Left lobe of liver (tissue), 2 donors: ENCODE measurements around the gene C2CD2. TPM values are rescaled to one million over a fixed set of nuclear protein-coding genes. Genes with fewer than 3 reads are reported as not detected.
A peak's percentile ranks its signal among the peaks of the same experiment; 100 is the strongest.

Source experiments
- ATAC-seq: fragments of 200-7000 bp; cut with Tn5 transposase; one replicate; pipeline ENCODE4 v1.9.1; 2020; ENCODE audit warnings: mild to moderate bottlenecking, moderate library complexity
- DNase-seq: peaks from one replicate; pipeline ENCODE4 v3.0.0-alpha.2; 2020; ENCODE audit warnings: low spot score
- total RNA-seq: library from RNA; stranded (reverse); gene quantifications from one replicate; pipeline ENCODE4 v1.2.1, GENCODE V29; 2021
- donor health status: DM: no; HTN: no; CAD: no; lungs with moderate emphysema.
- donor health status: DM: no; HTN: yes; CAD: no.

Gene C2CD2
- total RNA-seq, 1 donor from 2014 or later, result 10.5 TPM

DNA sequence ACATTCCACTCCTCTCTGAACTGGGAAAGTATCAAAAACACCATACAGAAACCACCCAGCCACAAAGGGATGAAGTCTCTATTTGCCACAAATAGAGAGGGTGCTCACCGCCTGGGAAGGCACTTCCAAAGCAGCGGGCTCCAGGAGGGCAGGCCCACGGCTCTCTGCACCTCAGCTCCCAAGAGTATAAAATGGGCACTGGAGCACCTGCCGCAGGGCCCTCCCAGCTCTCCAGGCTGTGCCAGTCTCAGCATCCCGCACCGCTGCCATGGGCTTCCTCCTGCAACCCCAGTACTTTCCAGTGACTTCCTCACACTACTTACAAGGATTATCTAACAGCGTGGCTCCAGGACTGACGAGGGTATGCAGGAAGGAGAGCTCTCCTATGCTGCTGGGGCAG is 14.4 kb downstream of the C2CD2 start:
- ATAC-seq (no peak), DNase-seq (no peak)

DNA sequence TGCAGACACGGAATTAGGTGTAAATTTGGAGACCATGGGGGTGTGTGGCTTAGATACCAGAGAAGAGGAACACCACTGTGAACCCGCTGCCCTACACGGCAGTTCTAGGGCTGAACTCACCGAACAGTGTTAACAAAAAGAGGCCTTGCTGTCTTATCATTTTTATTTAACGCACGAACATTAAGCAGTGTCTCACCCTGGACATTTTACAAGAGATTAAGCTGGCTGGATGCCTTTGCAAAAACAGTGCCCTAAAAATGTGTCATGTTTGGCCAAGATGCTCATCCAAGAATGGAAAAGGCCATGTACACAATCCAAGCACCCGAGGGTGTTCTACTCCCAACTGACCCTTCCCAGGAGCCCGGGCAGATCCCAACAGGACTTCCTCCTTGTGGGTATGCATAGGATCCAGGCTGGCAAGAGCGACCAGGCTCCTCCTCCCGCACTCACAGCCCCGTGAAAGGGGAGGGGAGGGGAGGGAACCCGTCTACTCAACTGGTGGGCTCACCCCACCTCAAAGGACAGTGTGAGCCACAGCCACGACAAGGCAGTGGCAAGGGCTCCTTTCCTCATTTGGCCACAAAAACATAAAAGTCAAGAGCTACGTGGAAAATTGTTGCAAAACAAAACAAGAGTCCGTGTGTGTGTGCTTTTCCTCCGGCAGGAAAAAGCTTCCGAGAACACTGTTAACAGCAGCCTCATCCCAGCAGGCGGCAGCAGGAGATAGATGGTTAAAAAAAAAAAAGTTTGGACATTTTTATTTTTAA is 20.3 kb downstream of the C2CD2 start:
- ATAC-seq, result peak; percentile 36
- DNase-seq, result peak; percentile 47

DNA sequence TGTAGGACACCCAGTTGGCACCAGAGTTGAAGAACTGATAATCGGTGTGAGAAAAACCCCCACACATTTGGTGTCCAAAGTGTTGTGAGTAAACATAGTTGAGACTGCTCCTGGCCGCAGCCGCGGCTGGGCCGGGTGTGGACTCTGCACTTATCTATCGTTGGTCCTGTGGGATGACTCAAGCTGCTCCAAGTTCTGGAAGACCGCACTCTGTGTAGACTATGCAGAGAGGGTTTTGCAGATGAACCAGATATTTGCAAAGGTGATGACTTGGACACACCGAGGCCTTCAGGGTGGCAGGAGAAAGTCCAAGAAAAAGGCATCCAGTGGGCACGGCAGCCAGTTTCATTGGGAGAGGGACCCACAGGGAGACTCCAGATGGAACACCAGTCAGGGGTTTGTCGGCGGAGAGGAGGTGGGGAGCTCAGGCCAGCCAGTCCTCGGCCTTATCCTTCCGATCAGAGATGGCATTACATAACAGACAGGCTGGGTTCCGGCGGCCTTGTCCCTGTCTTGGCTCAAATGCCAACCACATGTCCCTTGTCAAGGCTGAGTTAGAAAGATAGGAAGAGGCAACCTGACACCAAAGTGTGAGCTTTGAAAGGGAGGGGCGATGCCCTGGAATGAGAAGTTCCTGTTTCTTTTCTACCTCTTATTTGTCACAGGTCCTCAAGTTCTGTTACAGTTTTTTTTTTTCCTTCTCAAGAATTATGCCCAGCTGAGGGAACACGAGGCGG is 21.1 kb downstream of the C2CD2 start:
- ATAC-seq (peak; percentile 77), DNase-seq (peak; percentile 50)

DNA sequence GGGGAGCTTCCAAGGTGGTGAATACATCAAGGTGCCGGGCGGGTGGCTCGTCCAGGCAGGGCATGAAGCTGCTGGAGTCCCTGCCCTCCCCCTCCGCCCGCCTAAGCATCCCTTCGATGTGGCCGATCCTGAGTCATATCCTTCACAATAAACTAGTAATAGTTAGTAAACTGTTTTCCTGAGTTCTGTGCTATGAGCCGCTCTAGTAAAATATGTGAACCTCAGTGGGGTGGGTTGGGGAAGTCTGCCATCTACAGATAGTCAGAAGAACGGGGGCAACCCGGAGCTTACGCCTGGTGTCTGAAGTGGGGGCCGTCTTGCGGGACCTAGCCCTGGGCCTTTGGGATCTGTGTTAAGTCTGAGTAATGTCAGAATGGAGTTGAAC is 21.6 kb downstream of the C2CD2 start:
- DNase-seq (no peak), ATAC-seq (no peak)

DNA sequence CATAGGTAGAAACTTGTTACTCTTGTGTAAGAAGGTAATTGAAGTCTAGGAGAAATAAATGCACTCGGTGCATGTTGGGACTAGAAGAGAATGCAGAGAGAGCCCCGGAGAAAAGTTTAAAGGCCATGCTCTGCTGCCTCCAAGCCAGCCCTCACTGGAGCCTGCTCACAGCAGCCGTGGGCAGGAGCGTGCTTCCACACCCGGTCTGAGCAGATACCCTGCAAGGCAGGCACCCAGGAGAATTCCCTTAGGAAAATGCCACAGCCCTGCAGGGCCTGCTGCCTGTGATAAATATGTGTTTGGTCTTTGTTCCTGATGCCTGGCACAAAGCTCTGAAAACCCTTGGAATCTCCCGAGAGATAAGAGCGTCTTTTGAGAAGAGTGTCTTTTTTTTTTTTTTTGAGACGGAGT is 22.8 kb downstream of the C2CD2 start:
- no peak for DNase-seq

DNA sequence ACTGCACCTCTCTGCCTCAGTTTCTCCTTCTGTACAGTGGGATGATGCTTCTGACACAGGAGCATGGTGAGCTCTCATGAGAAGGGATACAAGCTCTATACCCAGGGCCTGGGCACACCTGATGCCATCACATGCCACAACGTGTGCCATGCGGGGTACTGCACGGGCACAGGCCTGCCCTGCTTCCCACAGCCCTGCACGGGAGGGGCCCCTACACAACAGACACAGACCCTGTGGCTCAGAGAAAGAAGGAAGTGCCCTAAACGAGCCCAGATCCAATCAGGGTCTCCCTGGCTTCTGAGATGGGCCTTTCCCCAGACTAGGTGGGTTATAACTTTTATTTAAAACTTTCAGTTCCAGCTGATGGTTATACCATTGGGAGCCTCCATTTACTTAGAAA is 24.6 kb downstream of the C2CD2 start:
- ATAC-seq (no peak), DNase-seq (no peak)

More for the DNA sequence above, 22.8 kb downstream of the C2CD2 start:
- ATAC-seq, result no peak

DNA sequence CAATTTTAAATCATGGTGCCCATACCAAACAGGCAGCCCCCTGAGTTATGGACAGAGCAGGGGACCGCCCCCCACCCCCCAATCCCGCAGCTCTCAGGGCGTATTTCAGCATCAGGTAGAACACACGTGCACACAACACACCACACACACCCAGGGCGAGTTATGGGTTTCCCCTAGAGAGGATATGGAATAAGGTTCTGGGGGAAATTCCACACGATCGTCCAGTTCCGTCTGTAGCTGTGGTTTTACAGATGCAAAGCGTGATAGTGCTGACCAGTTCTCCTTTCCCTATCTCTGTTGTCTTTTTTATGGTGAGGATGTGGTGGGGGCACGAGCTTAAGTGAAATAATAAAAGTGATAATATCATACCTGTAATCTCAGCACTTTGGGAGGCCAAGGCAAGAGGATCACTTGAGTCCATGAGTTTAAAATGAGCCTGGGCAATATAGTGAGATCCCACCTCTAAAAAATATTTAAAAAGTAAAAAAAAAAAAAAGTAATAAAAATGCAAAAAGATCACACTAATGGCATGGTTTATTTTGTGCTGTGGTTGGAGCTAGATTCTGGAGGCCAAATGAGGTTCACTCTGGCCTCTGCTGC is 25.1 kb downstream of the C2CD2 start:
- ATAC-seq, result no peak
- DNase-seq, result no peak

DNA sequence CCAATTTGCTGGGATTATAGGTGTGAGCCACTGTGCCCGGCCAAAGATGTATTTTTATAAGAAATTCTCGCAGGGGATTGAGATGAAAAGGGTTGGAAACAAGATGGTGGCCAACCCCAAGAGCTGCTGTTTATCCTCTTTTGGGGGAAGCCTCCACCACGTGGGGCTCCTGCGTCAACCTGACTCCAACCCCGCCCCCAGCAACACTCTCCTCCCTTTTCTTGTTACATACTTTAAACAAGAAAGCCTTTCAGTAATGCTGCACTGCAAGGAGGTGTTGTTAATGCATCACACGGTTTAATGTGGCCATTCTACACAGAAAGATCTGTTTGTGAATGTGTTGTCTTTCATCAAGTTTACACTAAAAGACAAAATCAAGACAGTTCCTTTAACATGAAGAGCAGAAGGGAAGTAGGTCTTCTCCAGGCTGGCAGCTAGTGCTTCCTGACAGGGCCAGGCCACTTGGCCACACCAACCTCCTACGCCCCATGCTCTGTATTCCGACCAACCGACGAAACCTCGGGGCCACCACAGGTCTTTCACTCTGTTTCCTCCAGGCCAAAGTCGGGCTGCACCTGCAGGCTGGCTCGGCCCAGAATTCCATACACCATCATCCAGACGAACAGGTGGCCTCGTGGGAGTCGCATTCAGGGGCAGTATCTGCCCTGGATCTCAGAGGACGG is 25.9 kb downstream of the C2CD2 start:
- no peak for ATAC-seq
- DNase-seq, result no peak

DNA sequence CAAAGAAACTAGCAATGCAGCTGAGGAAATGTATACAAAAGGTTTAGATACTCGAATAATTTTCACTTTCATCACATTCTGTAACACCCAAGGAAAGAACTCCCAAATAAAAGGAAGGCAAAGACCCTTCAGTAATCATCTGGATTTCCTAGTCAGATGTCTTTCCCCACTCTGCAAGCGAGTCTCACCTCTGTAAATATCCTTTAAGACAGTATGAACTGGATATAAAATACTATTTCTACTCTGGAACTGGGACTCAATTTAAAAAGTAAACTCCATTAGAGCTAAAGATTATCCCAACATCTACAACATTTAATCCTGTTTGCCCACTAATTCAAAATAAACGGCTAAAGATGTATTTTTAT is 27.0 kb downstream of the C2CD2 start:
- ATAC-seq (no peak), DNase-seq (no peak)

DNA sequence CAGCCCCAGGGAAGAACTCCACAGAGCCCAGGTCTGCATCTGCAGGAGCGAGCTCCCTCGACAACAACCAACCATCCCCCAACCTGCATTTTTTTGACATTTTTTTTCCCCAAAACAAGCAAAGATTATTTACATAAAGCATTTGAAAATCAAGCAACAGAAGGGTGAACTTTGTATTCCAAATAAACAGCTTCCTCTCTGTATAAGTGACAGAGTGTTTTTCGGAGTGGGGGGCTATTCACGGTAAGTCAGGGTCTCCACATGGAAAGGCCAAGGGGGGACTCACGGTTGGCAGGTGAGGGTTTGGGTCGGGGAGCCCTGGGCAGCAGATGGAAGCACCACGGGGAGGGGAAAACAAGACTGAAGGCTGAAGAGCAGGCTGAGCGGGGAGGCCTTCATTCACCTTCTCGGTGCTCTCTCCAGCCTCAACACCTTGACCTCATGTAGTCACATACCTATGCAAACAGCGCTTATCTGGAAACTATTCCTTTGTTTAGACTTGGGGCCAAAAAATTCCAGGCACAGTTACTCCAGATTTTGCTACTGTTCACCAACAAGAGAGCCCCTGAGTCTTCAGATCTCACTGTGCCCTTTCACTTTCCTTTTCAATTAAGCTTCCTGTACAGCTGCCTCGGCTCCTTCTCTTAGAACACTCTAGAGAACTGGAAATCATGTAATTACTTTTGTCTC is 27.6 kb downstream of the C2CD2 start:
- ATAC-seq (peak; percentile 84), DNase-seq (no peak)

DNA sequence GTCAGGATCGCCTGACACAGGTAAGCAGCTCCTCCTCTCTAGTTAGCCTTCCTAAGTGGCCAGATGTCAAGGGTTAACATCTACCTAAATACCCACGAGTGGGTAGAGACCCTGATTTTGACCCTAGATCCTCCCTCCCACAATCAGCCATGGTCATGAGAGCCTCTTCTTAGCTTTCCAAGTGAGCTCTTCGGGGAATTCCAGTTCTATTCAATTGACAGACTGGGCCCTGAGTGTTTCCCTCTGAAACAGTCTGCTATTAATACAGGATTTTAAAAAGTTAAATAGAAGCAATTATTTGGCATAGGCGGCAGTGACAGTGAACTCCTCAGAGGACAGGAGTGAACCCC is 28.1 kb downstream of the C2CD2 start:
- peak; percentile 3 for ATAC-seq
- no peak for DNase-seq

DNA sequence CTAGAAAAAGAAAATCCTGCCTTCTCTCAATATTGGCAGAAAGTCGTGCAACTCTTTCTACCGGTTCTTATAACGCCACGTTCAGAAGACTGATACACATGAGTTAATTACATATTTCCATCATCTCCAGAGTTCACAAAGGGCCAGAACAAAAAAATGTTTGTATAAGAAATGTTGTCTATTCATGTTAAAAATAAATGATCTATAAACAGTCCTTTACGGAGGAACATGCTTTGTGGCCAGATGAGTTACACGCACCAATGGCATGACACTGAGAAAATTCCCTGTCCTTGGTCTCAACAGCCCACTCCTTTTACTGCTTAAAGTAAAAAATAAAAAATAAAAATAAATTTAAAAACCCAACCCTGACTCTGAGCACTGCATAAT is 29.5 kb downstream of the C2CD2 start:
- no peak for DNase-seq
- ATAC-seq, result peak; percentile 2

DNA sequence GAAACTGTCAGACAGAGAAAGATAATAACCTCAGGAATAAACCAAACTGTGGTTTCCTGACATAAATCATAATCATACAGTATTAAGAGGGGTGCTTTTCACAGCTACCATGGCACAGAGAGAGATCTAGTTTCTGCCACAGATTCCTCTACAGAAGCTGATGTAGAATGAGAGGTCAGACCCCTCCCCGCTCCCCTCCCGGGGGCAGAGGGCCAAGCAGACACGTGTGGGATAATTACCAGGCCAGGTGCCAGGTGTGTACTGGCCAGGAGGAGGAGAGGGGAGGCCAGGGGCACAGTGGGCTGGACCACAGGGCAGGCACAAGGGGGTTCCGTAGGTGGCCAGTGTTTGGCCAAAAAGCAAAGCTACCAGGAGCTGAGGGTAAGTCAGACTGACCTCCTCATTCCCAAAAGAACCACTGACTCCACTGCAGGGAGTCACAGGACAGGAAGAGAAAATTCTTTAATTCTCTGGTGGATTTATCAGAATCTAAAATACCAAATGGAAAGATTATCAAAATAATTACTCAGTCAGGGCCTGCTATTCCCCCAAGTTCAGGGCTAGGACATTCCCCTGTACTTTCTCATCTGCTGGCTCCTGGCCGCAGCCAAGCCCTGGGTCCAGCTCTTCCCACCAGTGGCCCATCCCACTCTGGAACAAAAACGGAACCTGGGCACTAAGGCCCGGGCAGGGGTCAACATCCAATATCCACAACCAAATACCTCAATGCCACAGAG is 30.0 kb downstream of the C2CD2 start:
- ATAC-seq (peak; percentile 77), DNase-seq (peak; percentile 64)

DNA sequence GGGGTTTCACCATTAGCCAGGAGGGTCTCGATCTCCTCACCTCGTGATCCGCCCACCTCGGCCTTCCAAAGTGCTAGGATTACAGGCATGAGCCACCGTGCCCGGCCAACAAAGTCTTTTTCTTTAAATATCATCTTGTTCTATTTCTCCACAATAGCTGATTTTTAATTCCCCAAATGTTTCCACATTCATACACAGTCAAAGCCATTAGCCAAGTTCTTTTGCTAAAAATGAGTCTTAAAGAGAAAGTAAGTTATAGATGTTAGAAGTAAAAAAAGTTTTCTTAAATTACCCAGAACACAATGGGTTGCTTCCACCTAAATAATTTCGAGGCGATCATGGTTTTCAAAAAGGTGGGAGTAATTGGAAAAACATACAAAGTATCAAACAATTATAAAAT is 30.6 kb downstream of the C2CD2 start:
- DNase-seq, result no peak
- ATAC-seq, result no peak

DNA sequence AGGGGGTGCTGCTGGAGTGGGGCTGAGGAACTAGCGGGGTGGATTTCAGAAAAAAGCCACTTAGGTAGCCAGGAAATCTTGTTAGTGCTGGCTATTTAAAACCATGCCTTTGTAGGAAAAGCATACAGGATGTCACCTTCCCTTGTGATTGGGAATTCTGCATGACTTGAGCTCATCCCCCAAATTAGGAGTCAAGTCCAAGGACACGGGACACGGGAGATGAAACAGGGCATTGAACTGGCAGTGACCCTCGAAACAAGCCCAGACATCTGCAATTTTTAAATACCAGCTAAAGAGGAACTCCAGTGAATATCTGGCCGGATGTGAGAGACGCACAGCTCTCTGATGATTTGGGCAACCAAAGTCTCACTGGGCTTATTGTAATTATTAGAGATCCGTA is 32.8 kb downstream of the C2CD2 start:
- ATAC-seq, result no peak
- DNase-seq, result no peak

DNA sequence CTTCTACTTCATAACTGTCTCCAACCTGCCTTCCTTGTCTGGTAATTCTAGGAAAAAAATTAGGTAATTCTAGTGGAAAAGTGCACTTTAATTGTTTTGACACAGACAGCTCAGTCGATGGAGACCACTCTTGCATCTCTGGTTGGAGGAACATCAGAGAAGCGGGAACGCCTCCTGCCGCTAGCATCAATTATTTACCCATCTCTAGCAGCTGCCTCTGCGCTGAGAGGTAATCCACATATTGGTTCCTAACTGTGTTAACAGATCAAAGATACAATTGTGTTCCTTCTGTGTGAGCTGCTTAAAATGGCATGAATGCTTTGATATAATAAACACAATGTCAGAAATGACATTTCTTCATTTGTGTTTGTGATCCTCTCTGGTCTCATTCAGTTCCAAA is 33.3 kb downstream of the C2CD2 start:
- ATAC-seq (no peak), DNase-seq (no peak)

DNA sequence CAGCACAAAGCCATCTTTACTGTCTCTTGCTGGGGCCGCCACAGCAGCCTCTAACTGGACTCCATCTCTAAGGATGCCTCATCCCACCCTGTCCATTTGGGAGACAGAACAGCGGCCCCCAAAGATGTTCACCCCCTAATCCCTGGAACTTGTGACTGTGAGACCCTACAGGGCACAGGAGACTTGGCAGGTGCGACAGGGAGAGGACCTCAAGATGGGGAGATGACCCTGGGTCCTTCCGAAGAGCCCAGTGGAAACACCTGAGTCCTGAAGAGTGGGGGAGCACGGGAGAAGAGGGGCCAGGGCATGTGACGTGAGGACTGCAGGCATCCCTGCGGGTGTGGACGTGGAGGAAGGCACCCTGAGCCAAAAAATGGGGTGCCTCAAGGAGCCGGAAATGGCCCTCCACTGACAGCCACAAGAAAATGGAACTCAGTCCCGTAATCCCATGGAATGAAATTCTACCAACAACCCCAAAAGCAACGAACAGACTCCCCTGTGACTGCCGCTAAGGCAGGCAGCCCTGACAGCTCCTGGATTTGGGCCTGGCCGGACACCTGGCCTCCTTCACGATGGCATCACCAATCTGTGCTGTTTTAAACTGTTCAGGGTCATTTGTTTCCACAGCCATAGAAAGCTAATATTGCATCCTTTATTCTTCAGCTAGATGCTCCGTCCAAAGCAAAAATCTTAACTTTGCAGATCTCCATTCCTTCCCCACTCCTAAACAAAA is 34.0 kb downstream of the C2CD2 start:
- no peak for ATAC-seq
- no peak for DNase-seq

DNA sequence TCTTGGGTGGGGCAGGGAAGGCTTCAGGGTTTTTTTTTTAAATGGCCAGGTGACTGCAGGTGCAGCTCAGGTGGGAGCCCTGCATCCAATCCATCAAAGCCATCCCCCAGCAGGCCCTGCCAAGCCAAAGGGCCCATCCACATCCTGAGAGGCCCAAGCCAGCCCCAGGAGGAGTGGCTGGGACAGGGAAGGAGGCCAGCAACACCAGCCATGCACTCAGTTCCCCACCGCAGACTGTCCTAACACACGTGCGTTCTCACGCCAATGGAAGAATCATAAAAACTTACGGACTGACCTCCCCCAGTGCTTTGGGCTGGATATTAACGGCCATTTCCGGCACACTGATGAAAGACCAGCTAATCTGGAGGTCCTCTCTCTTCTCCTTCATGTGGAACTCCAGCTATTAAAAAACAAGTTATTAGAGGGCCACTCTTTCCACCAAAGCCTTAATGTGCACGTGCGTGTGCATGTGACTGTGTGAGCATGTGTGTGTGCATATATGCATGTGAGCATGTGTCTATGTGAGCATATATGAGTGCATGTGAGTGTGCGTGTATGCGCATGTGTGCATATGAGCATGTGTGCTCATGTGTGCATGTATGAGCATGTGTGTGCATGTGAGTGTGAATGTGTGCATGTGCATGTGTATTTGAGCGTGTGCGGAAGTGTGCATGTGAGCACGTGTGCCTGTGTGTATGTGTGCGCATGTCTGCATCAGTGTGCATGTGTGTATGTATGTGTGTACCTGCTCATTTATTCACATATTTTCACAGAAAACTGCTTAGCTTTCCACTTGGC is 35.1 kb downstream of the C2CD2 start:
- ATAC-seq (no peak), DNase-seq (no peak)

DNA sequence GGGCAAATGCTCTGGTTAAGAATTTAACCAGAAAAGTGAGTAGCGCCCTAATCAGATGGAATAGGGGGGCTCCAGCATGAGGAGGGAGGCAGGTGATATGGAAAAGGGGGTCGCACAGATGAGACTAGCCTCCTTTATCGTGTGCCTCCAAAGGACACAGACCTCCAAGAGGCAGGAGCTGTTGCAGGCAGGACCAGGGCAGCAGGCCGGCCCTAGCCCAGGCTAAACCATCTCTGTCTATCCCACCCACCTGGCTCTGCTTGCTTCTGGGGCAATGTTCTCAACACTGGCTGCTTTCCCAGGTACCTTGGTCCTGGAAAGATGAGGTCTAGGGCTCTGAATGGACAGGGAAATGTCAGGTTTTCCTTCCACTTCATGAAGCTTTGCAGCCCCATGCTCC is 36.3 kb downstream of the C2CD2 start:
- no peak for DNase-seq
- ATAC-seq, result no peak
